Measurements from ENCODE around the gene SLC6A6. TPM values are rescaled to one million over a fixed set of nuclear protein-coding genes. Genes with fewer than 3 reads are reported as not detected.

The SLC6A6 gene
- total and polyA plus RNA-seq, 2 experiments from 2014 or later, result 30.7 to 58.9 TPM

DNA sequence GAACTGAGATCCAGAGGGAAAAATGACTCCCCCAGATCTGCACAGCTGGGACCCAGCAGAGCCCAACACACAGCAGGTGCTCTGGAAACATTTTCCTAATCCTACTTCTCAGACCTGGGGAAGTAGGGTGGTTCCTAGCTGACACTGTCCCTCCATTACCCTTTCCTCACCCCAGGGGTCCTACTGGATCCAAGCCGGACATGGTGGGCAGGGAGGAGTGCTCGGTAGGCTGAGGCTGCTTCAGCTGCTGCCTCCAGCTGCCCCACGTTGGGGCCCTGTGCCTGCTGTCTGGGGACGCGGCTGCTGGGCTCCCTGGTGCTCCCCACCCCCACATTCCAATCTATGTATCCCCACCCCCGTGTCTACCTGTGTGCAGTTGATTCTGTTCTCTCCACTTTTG, 29.8 kb upstream of the SLC6A6 start:
- Histone ChIP-seq H3K4me1 (ENCODE audit: insufficient read depth) (peaks cover 35% of the 10 kb centered on the region), H2AFZ (no peak overlapping the region), H3K79me2 (no peaks in the 10 kb centered on the region), H3K9me3 (ENCODE audit: low read depth) (no peaks in the 10 kb centered on the region), H3K36me3 (replicated peaks; ENCODE audit: insufficient read depth, low read depth) (no peaks in the 10 kb centered on the region), H3K4me3 (no peak overlapping the region), H3K27ac (no peak overlapping the region), H3K9me2 (replicated peaks; ENCODE audit: insufficient read depth) (no peaks in the 10 kb centered on the region), H3K27me3 (no peaks in the 10 kb centered on the region), H3K4me2 (no peak overlapping the region), H4K20me1 (ENCODE audit: insufficient read depth, poor library complexity, severe bottlenecking) (no peaks in the 10 kb centered on the region)
- DNase-seq (ENCODE audit: low spot score), result no peak
- TF ChIP-seq CTCF (IDR thresholded peaks at IDR 0.05; ENCODE audit: poor library complexity) (no peak), EZH2 (IDR thresholded peaks at IDR 0.05; ENCODE audit: borderline replicate concordance) (no peak), EZH2phosphoT487 (IDR thresholded peaks at IDR 0.05; ENCODE audit: low read depth, severe bottlenecking, unreplicated experiment) (no peak)
- 76% methylated on average over 5 of the region's 6 CpGs for WGBS (ENCODE audit: low lambda C conversion rate, missing lambda C conversion rate)

DNA sequence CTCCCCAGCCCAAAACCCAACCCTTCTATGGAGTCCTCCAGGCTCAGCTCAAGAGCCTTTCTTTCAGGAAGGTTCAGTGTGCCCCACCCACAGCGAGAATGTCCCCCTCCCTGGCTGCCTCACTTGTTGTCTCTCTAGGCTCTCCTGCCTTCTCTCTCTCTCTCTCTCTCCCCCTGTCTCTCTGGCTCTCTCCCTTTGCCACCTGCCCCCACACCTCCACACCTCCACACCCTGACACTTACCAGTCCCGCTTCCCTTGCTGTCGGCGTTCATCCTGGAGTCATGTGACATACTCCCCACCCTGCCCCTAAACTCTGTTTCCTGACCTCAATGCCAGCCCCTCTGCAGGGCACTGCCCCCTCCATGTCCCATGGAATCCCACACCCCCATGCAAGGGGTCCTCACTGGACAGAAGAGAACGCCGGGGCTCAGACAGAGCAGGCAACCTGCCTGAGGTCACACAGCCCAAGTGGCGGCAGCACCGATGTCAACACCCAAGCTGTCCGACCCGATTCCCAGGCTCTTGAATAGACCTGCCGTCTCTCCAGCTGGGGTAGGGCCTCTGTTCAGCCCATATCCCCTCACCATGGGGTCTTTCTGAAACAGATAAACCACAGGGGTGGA, 28.5 kb upstream of the SLC6A6 start:
- Histone ChIP-seq H4K20me1 (ENCODE audit: insufficient read depth, poor library complexity, severe bottlenecking) (no peaks in the 10 kb centered on the region), H3K9me3 (ENCODE audit: low read depth) (no peaks in the 10 kb centered on the region)
- 87% methylated on average over 10 of the region's 11 CpGs for WGBS (ENCODE audit: low lambda C conversion rate, missing lambda C conversion rate)

DNA sequence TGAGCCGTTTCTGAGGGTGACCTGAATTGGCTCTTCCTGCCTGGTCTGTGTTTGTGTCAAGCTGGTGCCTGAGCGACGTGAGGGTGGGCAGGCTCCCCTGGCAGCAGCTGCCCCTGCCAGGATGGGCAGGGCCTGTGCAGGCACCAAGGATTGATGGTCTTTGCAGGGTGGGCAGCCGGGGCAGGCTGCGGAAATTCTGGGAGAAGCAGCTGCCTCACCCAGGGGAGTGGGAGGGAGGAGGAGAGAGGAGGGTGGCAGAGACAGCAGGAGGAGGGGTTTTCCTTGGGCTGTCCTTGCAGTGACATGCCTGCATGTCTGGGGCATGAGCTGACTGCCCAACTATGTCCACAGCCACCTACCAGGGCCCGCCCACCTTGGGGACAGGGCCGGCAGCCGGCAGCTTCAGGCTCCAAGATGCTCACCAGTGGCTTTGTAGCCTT, 27.9 kb upstream of the SLC6A6 start:
- H3K4me2 ChIP-seq, result no peak overlapping the region

More for the DNA sequence above, 28.5 kb upstream of the SLC6A6 start:
- Histone ChIP-seq H3K9me2 (replicated peaks; ENCODE audit: insufficient read depth) (no peaks in the 10 kb centered on the region), H3K4me3 (no peak overlapping the region), H3K27ac (no peak overlapping the region), H3K79me2 (no peaks in the 10 kb centered on the region), H3K4me1 (ENCODE audit: insufficient read depth) (peaks cover 35% of the 10 kb centered on the region), H2AFZ (no peak overlapping the region), H3K27me3 (no peaks in the 10 kb centered on the region), H3K4me2 (no peak overlapping the region), H3K36me3 (replicated peaks; ENCODE audit: insufficient read depth, low read depth) (no peaks in the 10 kb centered on the region)
- no peak for TF ChIP-seq EZH2 (IDR thresholded peaks at IDR 0.05; ENCODE audit: borderline replicate concordance)
- TF ChIP-seq EZH2phosphoT487 (IDR thresholded peaks at IDR 0.05; ENCODE audit: low read depth, severe bottlenecking, unreplicated experiment), result no peak
- no peak for TF ChIP-seq CTCF (IDR thresholded peaks at IDR 0.05; ENCODE audit: poor library complexity)
- no peak for DNase-seq (ENCODE audit: low spot score)

More for the DNA sequence above, 27.9 kb upstream of the SLC6A6 start:
- no peak overlapping the region for H3K4me3 ChIP-seq
- H3K27me3 ChIP-seq, result no peaks in the 10 kb centered on the region
- H4K20me1 ChIP-seq (ENCODE audit: insufficient read depth, poor library complexity, severe bottlenecking), result no peaks in the 10 kb centered on the region
- DNase-seq (ENCODE audit: low spot score), result no peak
- H3K9me3 ChIP-seq (ENCODE audit: low read depth), result no peaks in the 10 kb centered on the region
- TF ChIP-seq CTCF (IDR thresholded peaks at IDR 0.05; ENCODE audit: poor library complexity) (no peak), EZH2phosphoT487 (IDR thresholded peaks at IDR 0.05; ENCODE audit: low read depth, severe bottlenecking, unreplicated experiment) (no peak), EZH2 (IDR thresholded peaks at IDR 0.05; ENCODE audit: borderline replicate concordance) (no peak)
- H3K79me2 ChIP-seq, result no peaks in the 10 kb centered on the region
- H3K9me2 ChIP-seq (replicated peaks; ENCODE audit: insufficient read depth), result no peaks in the 10 kb centered on the region
- WGBS (ENCODE audit: low lambda C conversion rate, missing lambda C conversion rate), result 65% methylated on average over 8 of the region's 8 CpGs
- peaks cover 35% of the 10 kb centered on the region for H3K4me1 ChIP-seq (ENCODE audit: insufficient read depth)
- no peak overlapping the region for H2AFZ ChIP-seq
- no peaks in the 10 kb centered on the region for H3K36me3 ChIP-seq (replicated peaks; ENCODE audit: insufficient read depth, low read depth)
- H3K27ac ChIP-seq, result no peak overlapping the region

All from hepatocyte (in vitro differentiated cells).